Psoas muscle (tissue), 8 donors: ENCODE results near the gene CD3G. TPM values are rescaled to one million over a fixed set of nuclear protein-coding genes. Genes with fewer than 3 reads are reported as not detected.
A peak's percentile ranks its signal among the peaks of the same experiment; 100 is the strongest.

ENCODE experiments used
- ATAC-seq, 4 donors: fragments of 200-7000 bp; cut with Tn5 transposase; one replicate each; pipeline ENCODE4 v1.9.1; 2020; ENCODE audit warnings: moderate library complexity in 3 of 4, mild to moderate bottlenecking in 2 of 4
- DNase-seq, 2 donors: peaks; one replicate each; pipeline ENCODE4 v3.0.0-alpha.2; 2020
- H3K27ac ChIP-seq: fragments of 200-600 bp; one replicate; pipeline ENCODE4 v1.8.0; 2022
- H3K27me3 ChIP-seq, 3 donors: fragments of 200-600 bp in 1 of 3; one replicate each; pipeline versions ENCODE4 v1.6.1 to v1.8.0; 2013 to 2022; ENCODE audit warnings: low read length in 2 of 3, mild to moderate bottlenecking in 2 of 3, moderate library complexity in 1 of 3; ENCODE audit not compliant: insufficient read depth in 3 of 3
- H3K36me3 ChIP-seq, 2 donors: fragments of 200-600 bp in 1 of 2; one replicate each; pipeline versions ENCODE4 v1.6.1 to v1.8.0; 2013 to 2022; ENCODE audit warnings: low read depth in 1 of 2, mild to moderate bottlenecking in 1 of 2, moderate library complexity in 1 of 2; ENCODE audit not compliant: insufficient read depth in 1 of 2
- H3K4me1 ChIP-seq: fragments of 200-600 bp; one replicate; pipeline ENCODE4 v1.8.0; 2022
- H3K4me3 ChIP-seq: fragments of 200-600 bp; one replicate; pipeline ENCODE4 v1.8.0; 2022; ENCODE audit warnings: mild to moderate bottlenecking
- H3K9me3 ChIP-seq: fragments of 200-600 bp; one replicate; pipeline ENCODE4 v1.8.0; 2022
- WGBS, 3 donors: extraction: QIAGEN DNeasy Blood & Tissue Kit; methylation state at CpG; one replicate each; pipeline versions ENCODE4 v1.1.6 to v1.1.7; 2013; 5-methylcytosine and 5-hydroxymethylcytosine counted together
- intact Hi-C, 2 donors: fragments of 100-400 bp; cut with DNase I; formaldehyde crosslinking; loops; one replicate each; pipeline versions ENCODE4 v1.11.0 to v1.14.2; 2022
- long read RNA-seq, 2 donors: library from polyadenylated mRNA; unstranded; transcript quantifications; one replicate each; pipeline ENCODE4 v2.0.0, GENCODE V29; 2021
- polyA plus RNA-seq, 3 donors: library from polyadenylated mRNA; stranded (reverse); fragments of 200-250 nt; gene quantifications; one replicate each; pipeline ENCODE4 v1.2.3, GENCODE V29; 2013
- total RNA-seq, 4 donors: library from RNA; stranded (reverse); fragmentation: NEBNext Ultra II Directional in 2 of 4; extraction: Animal tissue kit (Norgen Biotek cat#: 25700) in 2 of 4; gene quantifications; one replicate each; pipeline versions ENCODE4 v1.2.1 to v1.2.4, GENCODE V29; 2021 to 2023
- TF ChIP-seq, protein P1 (sequence below): fragments of 200-600 bp; IDR thresholded peaks from one replicate; pipeline ENCODE4 v1.8.0; 2022; ENCODE audit warnings: antibody characterized with exemption
- donor health status: healthy with polysubstance abuse.
- donor health status: DM: no; HTN: no; CAD: no; lungs with moderate emphysema.
- donor health status: Bipolar disorder and iron deficiency.
- donor health status: healthy.
- donor health status: DM: yes; HTN: yes; CAD: no.
- donor health status: DM: no; HTN: no; CAD: no.
- donor health status: DM: no; HTN: no; CAD: no.
- donor health status: DM: yes; HTN: yes; CAD: no.

The CD3G gene
- total RNA-seq (under 1 TPM; 0.26 to 0.71 (median 0.57) TPM), polyA plus RNA-seq (under 1 TPM; 0.01 to 0.05 (median 0.04) TPM)
- long read RNA-seq, donor 1, result 0 reads
- long read RNA-seq, donor 2, result 0 reads

DNA sequence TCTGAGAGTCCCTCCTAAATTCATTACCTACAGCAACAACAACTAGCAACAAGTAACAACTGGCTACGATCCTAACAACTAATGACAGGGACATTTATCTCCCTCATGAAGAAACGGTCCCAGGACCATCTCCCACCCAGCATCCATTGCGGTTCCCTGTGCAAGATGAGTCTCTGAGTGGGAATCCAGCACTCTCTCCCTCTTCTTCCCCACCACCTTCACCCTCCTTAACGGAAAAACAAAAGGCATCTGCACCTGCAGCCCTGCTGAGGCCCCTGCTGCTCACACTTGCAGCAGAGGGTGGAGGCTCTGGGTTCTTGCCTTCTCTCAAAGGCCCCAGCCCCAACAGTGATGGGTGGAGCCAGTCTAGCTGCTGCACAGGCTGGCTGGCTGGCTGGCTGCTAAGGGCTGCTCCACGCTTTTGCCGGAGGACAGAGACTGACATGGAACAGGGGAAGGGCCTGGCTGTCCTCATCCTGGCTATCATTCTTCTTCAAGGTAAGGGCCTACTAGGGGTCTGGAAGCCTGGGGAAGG lies at the start of gene CD3G:
CD3G (plus strand) TSS at position 364 of the 535 bp plus-strand sequence; CDS start at position 444, 80 bp downstream.
- no peak for ATAC-seq

GRCh38 chr11:118295199-118295598 lies 48.9 kb upstream of the CD3G start:
- intact Hi-C loops, result loop anchor here in 1 of 2 donors (10.0 kb wide), 2 partner anchors 50 to 190 kb away; partner anchors contain the start of genes CD3D and CD3G
- H3K27me3 ChIP-seq, result peaks cover 0 to 3% (median 0%) of the 10 kb centered on the region in 3 donors

More for the DNA sequence above, at the start of gene CD3G:
- DNase-seq, result no peak
- no peak within 1 kb of the TSS for H3K27ac ChIP-seq
- H3K4me3 ChIP-seq, result no peak within 1 kb of the TSS
- TF ChIP-seq, protein P1, sequence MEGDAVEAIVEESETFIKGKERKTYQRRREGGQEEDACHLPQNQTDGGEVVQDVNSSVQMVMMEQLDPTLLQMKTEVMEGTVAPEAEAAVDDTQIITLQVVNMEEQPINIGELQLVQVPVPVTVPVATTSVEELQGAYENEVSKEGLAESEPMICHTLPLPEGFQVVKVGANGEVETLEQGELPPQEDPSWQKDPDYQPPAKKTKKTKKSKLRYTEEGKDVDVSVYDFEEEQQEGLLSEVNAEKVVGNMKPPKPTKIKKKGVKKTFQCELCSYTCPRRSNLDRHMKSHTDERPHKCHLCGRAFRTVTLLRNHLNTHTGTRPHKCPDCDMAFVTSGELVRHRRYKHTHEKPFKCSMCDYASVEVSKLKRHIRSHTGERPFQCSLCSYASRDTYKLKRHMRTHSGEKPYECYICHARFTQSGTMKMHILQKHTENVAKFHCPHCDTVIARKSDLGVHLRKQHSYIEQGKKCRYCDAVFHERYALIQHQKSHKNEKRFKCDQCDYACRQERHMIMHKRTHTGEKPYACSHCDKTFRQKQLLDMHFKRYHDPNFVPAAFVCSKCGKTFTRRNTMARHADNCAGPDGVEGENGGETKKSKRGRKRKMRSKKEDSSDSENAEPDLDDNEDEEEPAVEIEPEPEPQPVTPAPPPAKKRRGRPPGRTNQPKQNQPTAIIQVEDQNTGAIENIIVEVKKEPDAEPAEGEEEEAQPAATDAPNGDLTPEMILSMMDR, result no peak
- no peaks in the 10 kb centered on the region for H3K9me3 ChIP-seq
- 68 to 74% (median 71%) methylated on average over 6 of the region's 6 CpGs for WGBS, 3 donors
- H3K4me1 ChIP-seq, result no peaks in the 10 kb centered on the region
- no peaks in the 10 kb centered on the region for H3K36me3 ChIP-seq
- peaks cover 0 to 2% (median 2%) of the 10 kb centered on the region in 3 donors for H3K27me3 ChIP-seq
- intact Hi-C loops, result loop anchor here in 1 of 2 donors (10.0 kb wide), 1 partner anchor 49 kb away; no protein-coding TSS in a partner anchor

DNA sequence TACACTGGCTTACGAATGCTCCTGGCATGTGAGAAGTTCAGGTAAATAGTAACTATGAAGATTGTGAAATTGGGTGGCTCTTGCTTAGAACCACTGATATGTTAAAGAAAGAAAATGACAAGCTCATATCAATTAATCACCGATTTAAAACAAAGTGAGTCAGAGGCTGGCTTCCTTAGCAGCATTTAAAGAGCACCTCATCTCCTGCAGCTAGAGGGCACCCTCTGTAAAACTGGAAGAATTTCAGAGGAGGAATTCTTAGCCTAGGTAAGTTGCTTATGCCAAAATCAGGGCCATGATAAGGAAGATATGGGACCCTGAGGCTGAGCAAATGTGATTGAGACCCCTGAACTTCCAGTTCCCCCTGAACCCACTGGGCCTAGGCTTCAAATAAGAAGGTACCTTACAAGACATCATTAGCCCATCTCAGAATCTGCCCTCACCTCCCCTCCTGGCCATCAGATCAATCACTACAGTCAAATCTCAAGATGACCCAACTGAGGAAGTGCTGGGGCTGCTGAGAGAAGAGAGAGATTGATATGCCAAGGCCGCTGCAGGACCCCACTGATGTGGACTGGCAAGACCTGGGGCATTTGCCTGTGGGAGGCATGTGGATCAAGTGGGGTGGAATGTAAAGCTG lies 48.2 kb upstream of the CD3G start:
- Histone ChIP-seq H3K27me3 (peaks cover 0 to 3% (median 0%) of the 10 kb centered on the region in 3 donors), H3K4me3 (no peak overlapping the region), H3K27ac (no peak overlapping the region), H3K4me1 (no peaks in the 10 kb centered on the region), H3K9me3 (no peaks in the 10 kb centered on the region), H3K36me3 (no peaks in the 10 kb centered on the region)
- intact Hi-C loops, result loop anchor here in 1 of 2 donors (10.0 kb wide), 2 partner anchors 49 to 189 kb away; partner anchors contain the start of genes CD3D and CD3G
- ATAC-seq (peak in 1 of 4 donors; percentile 37), DNase-seq (no peak)
- 60 to 75% (median 62%) methylated on average over 3 of the region's 3 CpGs for WGBS, 3 donors
- TF ChIP-seq, protein P1, result peak; percentile 46

More at GRCh38 chr11:118295199-118295598, 48.9 kb upstream of the CD3G start:
- H3K9me3 ChIP-seq, result no peaks in the 10 kb centered on the region
- WGBS, 3 donors, result 56 to 75% (median 65%) methylated on average over 5 of the region's 5 CpGs
- DNase-seq (no peak), ATAC-seq (no peak)
- H3K27ac ChIP-seq, result no peak overlapping the region
- H3K4me1 ChIP-seq, result no peaks in the 10 kb centered on the region
- no peak overlapping the region for H3K4me3 ChIP-seq
- H3K36me3 ChIP-seq, result no peaks in the 10 kb centered on the region
- TF ChIP-seq, protein P1, result no peak

GRCh38 chr11:118301600-118302195 lies 42.4 kb upstream of the CD3G start:
- ATAC-seq (no peak), DNase-seq (no peak)
- TF ChIP-seq, protein P1, result no peak
- Histone ChIP-seq H3K4me1 (no peaks in the 10 kb centered on the region), H3K36me3 (no peaks in the 10 kb centered on the region), H3K27ac (no peak overlapping the region), H3K9me3 (no peaks in the 10 kb centered on the region), H3K27me3 (peaks cover 0 to 5% (median 0%) of the 10 kb centered on the region in 3 donors), H3K4me3 (no peak overlapping the region)
- intact Hi-C loops, result no loop called here
- WGBS, 3 donors, result 55 to 71% (median 61%) methylated on average over 8 of the region's 8 CpGs
